Anterior cingulate cortex (tissue), 58 donors: ENCODE results near the gene SHLD1.

Source experiments
- DNase-seq, 58 donors: peaks; one replicate each; lab custom pipeline; 2025; lab: John Stamatoyannopoulos, UW

SHLD1 gene

DNA sequence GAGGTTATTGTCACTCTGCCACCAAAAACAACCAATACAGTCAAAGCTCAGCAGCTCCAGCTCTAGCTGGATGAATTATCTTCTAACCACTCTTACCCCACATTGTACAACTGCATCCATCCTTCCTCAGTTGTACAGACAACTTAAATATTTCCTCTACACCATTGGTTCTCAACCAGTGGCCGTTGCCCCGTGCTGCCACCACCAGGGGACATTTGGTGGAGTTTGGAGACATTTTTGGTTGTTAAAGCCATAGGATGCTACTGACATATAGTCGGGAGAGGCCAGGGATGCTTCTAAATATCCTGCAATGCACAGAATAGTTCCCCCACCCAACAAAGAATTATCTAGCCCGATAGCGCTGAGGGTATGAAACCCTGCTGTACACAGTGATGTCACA, 59.3 kb downstream of the SHLD1 start:
- DNase-seq = no peak

DNA sequence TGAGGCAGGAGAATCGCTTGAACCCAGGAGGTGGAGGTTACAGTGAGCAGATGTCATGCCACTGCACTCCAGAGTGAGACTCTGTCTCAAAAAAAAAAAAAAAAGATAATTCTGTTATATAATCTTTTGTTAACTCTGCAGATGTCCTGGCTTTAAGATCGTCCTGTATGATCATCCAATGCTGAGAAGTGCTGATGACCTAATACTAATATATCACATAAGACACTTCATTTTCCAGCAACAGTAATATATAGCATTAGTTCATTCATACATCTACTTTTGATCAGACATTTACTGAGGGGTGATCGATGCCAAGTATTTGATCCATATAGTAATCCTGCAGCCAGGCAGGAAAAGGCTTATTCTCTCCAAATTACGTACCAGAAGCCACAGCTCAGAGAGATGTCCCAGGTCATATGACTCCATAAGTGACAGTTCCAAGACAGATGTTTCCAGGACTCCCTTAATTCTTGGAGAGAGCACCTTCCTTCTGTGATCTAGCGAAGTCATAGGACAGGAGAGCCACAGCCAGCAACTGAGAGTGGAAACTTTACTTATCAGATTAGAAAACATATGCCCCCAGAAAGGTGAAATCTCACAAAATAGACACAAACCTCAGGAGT, 60.7 kb downstream of the SHLD1 start:
- DNase-seq = no peak

DNA sequence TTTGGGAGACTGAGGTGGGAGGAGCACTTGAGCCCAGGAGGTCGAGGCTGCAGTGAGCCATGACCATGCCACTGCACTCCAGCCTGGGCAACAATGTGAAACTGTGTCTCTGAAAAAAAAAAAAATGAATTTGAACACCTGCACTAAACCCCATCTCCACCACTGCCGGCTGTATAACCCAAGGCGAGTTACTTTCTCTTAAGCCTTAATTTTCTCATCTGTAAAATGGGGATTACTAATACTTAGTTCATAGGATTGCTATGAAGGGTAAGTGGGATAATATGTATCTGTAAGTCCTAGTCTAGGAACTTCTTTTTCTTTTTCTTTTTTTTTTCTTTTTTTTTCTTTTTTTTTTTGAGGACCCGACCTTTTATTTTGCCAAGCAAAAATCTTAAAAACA, 61.5 kb downstream of the SHLD1 start:
- no peak for DNase-seq

DNA sequence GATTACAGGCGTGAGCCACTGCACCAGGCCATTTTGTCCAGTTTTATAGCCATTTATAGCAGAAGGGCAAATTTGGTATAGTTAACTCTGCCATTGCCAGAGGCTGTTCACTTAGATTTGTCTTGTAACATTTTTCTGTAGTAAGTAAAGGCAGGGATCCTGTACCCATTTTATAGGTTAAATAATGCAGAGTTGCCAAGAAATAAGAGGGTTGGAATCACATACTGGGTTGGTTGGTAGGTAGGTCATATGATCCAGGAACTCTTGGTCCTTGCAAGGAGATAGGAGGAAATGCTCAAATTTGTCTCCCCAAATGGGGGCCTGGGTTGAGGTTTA, 68.1 kb downstream of the SHLD1 start:
- DNase-seq = no peak

DNA sequence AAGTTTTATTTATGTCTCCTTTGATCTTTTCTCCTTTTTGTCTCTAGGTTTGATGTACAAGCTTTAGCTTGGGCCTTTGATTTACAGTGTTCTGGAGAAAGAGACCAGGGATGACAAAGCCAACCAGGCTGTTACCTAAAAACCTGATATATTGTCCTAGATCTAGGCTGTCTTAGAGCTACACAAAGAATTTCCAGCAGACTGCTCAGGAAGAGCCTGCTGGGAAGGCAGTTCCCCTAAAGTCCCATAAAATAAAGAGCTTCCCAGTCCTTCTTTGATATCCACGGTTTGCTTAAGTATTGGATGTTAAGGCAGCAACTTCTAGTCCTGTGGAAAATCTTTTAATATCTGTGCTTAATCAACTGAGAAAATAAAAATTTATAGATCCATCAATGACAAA, 70.5 kb downstream of the SHLD1 start:
- DNase-seq = no peak

DNA sequence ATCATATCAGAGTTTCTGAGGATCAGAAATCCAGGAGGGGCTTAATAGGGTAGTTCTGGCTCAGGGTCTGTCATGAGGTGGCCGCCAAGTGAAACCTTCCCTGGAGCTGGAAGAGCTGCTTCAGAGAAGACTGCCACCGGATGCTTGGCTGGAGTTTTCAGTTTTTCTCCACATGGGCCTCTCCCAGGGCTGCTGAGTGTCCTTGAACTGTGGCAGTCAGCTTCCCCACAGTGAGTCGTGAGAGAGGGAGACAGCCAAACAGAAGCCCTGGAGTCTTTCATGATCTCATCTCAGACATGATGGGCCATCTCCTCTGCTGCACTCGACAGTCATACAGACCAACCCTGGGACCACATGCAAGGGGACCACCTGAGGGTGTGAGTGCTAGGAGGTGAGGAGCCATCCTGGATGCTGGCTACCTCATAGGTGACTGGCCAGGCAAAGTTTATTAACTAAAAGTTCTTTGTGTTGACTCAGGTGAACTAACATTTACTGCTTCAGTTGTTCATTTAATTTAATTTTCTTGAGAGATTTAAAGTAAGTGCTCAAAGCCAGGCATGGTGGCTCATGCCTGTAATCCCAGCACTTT, 71.5 kb downstream of the SHLD1 start:
- no peak for DNase-seq

DNA sequence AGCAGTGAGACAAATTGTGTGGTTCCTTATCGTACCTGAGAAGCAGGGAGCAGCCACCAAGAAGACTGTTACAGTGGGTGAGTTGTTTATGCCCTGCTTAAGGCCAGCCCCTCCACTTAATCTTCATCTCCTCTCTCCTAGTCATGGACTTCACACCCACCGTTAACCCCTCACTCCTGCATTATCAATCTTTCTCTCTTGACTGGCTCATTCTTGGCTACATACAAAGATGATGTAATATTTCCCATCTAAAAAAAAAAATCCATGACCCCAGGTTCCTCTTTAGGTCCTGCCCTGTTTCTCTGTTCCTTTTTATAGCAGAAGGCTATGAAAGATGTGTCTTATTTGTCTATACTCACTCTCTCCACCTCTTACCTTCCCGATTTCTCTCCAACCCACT, 72.4 kb downstream of the SHLD1 start:
- no peak for DNase-seq

DNA sequence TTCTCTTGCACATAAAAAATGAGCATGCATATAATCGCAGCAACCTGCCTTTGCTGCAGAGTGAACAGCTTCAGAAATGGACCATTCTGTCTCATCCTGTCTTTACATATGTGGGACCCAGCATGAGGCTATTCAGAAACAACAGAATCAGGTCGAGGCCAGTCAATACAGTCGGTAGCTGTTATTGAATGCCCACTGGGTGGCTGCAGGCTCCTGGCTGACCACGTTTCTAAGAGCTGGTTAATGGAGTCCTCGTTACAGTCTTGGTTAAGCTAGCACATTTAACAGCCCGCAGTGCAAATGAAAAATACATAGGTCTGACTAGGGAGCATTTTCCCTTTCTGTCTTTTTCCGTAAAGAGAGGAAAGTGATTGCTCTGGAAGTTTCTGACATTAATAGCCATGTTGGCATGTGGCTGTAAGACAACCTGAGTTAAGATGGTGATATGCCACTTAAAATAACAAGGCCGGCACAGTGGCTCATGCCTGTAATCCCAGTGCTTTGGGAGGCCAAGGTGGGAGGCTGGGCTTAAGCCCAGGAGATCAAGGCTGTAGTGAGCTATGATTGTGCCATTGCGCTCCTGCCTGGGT, 75.0 kb downstream of the SHLD1 start:
- DNase-seq = no peak

DNA sequence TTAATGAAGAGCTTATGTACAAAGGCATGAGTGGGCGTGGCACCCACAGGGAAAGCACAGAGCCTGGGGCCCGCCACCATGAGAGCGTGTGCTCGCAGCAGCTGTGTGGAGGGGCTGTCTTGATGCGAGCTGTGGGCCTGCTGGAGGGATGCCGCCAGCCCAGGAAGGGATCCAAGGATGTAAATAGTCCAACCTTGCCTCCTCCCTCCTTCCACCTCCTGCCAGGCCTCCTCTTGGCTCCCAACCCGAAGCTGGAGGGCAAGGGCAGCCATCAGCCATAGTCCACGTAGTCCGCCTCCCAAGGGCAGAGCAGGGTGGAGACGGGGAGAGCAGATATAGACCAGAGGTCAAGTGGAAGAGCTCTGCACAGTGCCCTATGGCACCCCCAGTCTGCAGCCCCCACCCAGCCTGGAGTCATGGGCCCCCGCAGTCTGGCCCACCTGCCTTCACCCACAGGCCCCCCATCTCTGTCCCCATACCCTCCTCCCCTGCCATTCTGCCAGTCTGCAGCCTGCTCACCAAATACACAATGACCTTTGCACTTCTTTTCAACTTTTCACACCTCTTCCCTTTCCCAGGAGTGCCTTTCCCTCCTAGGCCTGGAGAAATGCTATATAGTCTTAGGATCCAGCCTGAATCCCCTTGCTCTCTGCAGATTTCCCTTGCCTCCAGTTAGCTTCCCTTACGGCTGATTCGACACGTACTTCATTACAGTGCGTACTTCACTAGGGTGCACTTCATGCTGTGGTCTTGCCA, 77.1 kb downstream of the SHLD1 start:
- no peak for DNase-seq

DNA sequence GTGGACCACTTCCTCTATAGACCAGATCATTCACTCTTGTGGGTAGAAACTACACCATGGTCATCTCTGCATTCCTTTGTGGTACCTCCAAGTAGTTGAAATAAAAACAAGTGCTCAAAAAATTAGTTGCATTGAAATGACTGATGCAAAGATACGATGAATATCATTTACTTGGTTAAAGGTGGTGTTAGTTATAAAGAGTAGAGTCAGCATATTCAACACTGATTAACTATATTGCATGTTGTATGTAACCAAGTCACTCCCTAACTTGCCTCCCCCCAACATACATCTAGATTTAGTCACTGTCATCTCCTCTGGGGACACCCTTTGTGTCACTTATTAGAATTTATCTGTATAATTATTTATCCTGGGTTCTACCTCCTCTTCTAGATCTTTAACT, 77.7 kb downstream of the SHLD1 start:
- DNase-seq = no peak

DNA sequence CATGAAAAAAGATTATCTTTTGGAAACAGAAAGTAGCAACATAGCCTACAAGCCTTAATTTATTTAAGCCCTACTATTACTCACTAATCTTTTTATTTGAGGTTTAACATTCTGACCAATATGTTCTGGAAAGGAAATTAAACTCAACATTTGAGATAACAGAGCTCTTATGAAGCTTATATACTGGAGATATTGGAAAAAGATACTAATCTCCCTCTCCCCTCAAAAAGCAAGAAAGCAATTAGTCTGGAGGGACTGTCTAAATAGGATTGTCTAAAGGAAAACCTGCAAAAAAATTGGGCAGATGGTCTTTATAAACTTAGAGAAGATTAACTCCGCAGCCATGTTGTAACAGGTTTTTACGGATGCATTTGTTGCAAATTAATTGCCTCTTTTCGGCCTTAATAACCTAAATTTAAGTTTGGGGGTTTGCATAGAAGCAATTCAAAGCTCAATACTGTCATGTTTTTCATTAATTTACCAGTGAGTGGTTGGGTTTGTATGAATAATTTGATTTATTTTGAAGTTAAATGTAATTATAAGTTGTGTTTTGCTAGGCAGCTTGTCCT, 79.1 kb downstream of the SHLD1 start:
- no peak for DNase-seq

DNA sequence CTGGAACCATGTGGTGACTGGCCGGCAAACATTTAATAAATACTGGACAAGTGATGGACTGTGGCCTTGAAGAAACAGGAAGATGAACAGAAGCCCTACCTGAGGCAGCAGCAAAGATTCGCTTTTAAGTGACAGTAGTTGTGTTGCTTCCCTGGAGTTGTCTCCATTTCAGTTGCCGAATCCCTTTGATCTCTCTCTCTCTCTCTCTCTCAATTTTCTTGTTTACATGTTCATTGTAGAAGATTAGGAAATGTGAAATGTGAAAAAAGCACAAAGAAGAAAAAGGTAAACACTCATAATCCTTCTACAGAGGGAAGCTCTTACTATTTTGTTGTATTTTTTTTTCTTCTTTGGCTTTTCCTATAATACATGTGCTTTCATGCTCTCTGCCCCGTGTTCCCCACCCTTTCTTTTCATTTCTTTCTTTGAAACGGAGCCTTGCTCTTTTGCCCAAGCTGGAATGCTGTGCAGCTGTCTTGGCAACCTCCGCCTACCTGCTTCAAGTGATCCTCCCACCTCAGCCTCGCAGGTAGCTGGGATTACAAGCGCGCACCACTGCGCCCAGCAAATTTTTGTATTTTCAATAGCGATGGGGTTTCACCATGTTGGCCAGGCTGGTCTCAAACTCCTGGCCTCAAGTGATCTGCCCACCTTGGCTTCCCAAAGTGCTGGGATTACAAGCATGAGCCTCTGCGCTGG, 81.5 kb downstream of the SHLD1 start:
- peak in 1 of 58 donors; percentile 27 for DNase-seq

DNA sequence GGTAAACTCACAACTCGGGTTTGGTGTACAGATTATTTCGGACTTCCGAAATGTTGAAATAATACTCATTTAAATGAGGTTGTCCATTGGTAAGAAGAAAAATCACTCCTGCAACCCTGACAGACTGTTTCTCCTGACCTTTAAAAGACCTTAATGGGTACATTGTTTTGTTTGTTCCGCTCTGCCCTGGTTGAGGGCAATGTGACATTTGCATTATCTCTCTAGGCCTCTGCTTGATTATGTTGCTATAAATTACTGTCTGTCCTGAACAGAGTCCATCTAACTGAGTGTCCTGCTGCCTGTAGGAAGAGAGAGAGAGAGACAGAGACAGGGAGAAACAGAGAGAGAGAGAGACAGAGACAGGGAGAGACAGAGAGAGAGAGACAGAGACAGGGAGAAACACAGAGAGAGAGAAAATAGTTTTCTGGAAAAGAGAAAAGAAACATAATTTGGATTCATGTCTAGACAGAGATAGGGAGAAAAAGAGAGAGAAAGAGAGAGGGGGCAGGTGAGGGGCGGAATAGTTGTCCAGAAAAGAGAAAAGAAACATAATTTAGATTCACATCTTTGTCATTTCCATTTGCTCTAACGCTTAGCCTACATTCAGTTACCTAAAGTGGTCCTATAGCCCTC, 83.2 kb downstream of the SHLD1 start:
- no peak for DNase-seq

DNA sequence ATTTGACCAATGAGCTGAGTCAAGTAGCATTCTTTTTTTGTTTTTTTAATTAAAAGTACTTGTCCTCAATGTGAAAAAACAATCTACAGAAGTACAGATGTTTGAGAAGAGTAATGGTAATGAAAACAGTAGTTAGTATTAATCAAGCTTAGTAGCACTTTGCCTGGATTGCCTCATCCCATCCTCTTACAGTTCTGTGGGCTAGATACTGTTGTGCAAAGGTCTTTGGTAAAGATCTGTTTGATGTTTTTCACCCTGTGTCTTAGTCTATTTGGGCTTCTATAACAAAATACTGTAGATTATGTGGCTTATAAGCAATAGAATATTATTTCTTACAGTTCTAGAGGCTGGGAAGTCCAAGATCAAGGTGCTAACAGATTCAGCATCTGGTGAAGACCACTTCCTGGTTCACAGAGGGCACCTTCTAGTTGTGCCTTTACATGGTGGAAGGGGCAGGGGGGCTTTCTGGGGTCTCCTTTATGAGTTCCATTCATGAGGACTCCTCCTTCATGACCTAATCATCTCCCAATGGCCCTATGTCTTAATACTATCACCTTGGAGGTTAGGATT, 84.3 kb downstream of the SHLD1 start:
- no peak for DNase-seq

DNA sequence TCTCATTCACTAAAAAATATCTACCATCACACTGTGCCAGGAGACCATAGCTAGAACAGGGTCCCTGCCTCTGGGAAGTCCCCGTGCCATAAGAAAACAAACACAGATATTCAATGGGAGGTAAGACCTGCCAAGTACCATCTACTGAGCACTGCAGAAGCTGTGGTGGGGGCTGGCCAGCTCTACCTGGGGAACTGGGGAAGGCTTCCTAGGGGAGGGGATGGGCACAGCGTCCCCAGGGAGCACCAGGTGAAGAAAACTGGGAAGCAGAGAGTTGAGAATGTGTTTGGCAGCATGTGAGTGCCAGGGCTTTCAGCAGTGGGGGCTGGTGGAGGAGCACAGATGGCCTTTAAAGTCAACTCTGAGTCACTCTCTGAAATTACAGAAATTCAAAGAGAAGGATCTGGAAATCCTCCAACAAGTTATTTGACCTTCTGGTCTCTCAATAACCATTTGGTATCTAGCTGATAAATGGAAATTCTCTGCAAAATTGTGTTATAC, 85.2 kb downstream of the SHLD1 start:
- no peak for DNase-seq

DNA sequence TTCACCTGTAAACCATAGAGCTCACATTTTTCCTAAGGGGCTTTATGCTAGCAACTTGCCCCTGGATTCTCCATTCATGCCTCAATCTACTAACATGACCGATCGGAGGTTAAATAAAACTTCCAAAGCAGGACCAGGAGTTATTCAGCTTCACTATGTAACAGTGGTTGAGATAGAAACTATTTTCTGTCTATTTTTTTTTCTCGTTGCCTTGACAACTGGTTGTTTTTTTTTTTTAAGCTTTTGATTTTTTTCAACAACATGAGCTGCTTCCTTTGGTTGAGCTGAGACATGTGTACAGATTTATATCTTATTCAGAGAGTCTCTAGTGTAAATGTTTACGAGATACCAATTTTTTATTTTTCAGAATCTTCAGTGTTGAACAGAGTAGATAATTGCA, 85.7 kb downstream of the SHLD1 start:
- no peak for DNase-seq

DNA sequence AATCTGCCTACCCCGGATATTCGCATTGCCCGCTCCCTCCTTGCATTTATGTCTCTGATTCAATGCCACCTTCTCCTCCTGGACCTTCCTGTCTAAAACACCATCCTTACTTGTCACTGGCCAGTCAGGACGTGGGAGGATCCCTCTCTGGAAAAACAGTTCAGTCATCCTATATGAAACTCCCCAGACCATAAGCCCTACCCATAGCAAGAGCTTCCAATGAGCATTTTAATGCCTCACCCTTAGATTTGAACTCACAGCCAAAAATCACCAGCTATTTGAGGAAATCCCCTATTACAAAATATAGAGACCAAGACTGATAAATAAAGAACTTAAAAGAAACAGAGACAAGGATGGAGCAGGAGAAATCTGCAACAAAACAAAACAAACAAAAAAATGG, 86.4 kb downstream of the SHLD1 start:
- DNase-seq = no peak

DNA sequence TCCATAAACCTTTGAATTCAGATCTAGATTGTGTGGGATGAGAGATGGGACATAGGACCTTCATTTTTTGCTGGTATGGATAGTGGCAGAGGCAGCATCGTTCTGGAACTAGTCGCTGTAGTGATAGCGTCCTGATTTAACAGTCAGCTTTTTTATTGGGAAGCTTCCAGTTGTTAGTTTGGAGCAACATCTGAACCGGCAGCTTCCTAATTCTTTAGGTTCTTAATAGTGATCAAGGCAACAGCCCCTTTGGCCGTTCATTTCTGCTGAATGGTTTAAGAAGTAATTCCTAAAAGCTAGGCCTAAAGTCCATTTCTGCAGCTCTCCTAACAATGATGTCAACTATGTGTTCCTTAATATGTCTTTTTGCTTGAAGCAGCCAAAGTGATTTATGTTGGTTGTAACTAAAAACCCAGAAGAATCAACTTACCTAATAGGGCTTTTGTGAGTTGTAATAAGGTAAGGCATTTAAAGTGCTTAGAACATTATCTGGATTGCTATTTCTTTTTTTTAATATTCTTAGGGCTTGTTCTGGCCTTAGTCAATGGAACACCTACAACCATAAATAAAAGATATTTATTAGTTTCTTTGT, 90.3 kb downstream of the SHLD1 start:
- no peak for DNase-seq

DNA sequence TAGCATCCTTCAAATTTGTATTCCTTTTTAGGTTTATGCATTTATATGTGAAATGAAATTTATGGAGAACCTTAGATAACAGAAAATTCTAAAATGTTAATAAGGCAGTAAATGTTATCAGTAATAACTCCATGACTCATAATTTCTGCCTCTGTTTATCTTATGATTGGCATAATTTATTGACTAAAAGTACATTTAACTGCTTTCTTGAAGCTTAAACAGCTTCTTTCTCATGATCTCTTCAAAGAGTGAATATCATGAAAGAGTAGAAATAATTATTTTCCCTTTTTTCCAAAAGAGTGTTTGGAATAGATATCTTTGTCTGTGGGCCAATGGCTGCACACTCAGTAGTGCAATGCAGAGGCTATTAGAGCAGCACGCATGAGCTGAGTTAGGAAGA, 91.3 kb downstream of the SHLD1 start:
- DNase-seq = no peak

DNA sequence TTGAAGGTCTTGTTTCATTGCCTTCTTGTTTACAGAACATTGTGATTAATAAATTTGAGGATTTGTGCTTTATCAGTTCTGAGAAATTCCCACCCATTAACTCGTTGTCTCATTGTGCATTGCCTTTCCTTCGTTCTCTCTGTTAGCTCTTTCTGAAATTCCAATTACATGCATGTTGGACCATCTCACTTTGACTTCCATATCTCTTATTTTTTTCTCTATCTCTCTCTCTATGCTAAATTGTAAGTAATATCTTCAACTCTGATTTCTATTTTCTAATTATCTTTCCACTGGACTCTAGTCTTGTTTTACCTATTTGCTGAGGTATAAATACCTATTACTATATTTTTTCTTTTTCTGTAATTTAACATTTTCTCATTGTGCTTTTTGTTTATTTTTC, 92.3 kb downstream of the SHLD1 start:
- no peak for DNase-seq
